Skin epidermis (tissue), 12 donors: ENCODE measurements around the gene SLC22A13.
"Not testable (repeated sequence)": the region's sequence is repeated elsewhere in the genome, so short reads cannot be mapped to it uniquely, and the experiment has no call there.

Experiments used
- H3K27ac ChIP-seq, 21 experiments: fragments of 200-600 bp; sonication (generic) in 11 of 21; one replicate each; pipeline ENCODE4 v1.5.0; 2020; ENCODE audit warnings: mild to moderate bottlenecking in 3 of 21, inconsistent platforms in 2 of 21, moderate library complexity in 2 of 21
- H3K4me3 ChIP-seq, 7 experiments: fragments of 200-600 bp; sonication (generic) in 2 of 7; one replicate each; pipeline ENCODE4 v1.5.0; 2020; ENCODE audit warnings: inconsistent platforms in 2 of 7, mild to moderate bottlenecking in 2 of 7, moderate library complexity in 1 of 7

SLC22A13 gene, protein sequence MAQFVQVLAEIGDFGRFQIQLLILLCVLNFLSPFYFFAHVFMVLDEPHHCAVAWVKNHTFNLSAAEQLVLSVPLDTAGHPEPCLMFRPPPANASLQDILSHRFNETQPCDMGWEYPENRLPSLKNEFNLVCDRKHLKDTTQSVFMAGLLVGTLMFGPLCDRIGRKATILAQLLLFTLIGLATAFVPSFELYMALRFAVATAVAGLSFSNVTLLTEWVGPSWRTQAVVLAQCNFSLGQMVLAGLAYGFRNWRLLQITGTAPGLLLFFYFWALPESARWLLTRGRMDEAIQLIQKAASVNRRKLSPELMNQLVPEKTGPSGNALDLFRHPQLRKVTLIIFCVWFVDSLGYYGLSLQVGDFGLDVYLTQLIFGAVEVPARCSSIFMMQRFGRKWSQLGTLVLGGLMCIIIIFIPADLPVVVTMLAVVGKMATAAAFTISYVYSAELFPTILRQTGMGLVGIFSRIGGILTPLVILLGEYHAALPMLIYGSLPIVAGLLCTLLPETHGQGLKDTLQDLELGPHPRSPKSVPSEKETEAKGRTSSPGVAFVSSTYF

DNA sequence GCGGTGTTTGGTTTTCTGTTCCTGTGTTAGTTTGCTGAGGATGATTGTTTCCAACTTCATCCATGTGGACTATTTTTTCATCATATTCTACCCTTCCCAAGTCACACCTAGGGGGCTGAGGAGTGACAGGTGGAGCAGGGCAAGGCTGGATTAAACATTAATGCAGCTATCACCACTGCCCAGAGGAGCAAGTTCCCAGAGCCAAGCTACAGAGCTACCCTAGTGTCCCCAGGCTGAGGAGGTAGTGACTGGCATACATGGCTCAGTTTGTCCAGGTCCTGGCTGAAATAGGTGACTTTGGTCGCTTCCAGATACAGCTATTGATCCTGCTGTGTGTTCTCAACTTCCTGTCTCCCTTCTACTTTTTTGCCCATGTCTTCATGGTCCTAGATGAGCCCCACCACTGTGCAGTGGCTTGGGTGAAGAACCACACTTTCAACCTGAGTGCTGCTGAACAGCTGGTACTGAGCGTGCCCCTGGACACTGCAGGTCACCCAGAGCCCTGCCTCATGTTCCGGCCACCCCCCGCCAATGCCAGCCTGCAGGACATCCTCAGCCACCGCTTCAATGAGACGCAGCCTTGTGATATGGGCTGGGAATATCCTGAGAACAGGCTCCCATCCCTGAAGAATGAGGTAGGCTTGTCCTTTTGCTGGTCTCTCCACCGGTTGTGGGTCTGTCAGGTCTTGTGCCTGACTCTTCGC, at the start of gene SLC22A13:
Gene SLC22A13, plus strand, starts transcription at position 209 of the 704 bp plus-strand sequence. Its CDS starts 49 bp downstream, at position 258.
- Histone ChIP-seq H3K4me3 (no peak within 1 kb of the TSS), H3K27ac (peak within 1 kb of the TSS in 1 of 21 experiments; percentile 38)

- H3K27ac ChIP-seq: no peak overlapping the region
- no peak overlapping the region for H3K4me3 ChIP-seq
Observed at GRCh38 chr3:38219609-38220197, 45.9 kb upstream of the SLC22A13 start.

GRCh38 chr3:38221005-38221404, 44.6 kb upstream of the SLC22A13 start:
- H3K4me3 ChIP-seq: no peak overlapping the region

DNA sequence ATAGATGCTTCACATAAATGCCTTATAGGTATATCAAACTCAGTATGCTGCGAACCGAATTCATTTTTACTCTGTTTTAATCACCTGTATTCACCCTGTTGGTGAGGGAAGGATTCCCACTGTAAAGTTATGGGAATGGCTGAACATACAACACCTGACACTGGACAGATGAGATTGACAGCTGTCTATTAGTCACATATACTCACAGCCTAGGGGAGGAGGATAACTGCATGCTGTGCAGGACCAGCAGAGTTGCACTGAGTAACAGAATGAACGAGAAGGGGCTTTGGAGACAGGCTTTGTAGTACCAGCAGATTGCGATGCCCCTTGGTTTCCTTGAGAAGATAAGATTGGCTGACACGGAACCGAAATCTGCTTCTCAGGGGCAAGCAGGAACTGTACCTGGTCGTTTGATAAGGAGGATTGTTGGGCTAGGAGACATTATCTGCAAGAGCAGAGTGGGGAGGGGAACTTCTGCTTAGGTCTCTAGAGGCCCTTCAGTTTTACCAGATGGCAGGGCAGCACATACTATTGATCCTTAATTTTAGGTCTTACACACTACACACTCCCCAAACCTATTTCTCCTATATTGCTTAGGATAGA, 43.5 kb upstream of the SLC22A13 start:
- Histone ChIP-seq H3K4me3 (no peak overlapping the region), H3K27ac (no peak overlapping the region)

More at GRCh38 chr3:38221005-38221404, 44.6 kb upstream of the SLC22A13 start:
- H3K27ac ChIP-seq: no peak overlapping the region

GRCh38 chr3:38224357-38224756, 41.3 kb upstream of the SLC22A13 start:
- H3K4me3 ChIP-seq: no peak overlapping the region
- no peak overlapping the region for H3K27ac ChIP-seq

GRCh38 chr3:38226273-38226672, 39.3 kb upstream of the SLC22A13 start:
- Histone ChIP-seq H3K27ac (no peak overlapping the region), H3K4me3 (no peak overlapping the region)

- H3K27ac ChIP-seq: peak overlapping the region in 1 of 21 experiments; percentile 9
- H3K4me3 ChIP-seq: no peak overlapping the region
Observed at GRCh38 chr3:38227989-38228388, 37.6 kb upstream of the SLC22A13 start.

DNA sequence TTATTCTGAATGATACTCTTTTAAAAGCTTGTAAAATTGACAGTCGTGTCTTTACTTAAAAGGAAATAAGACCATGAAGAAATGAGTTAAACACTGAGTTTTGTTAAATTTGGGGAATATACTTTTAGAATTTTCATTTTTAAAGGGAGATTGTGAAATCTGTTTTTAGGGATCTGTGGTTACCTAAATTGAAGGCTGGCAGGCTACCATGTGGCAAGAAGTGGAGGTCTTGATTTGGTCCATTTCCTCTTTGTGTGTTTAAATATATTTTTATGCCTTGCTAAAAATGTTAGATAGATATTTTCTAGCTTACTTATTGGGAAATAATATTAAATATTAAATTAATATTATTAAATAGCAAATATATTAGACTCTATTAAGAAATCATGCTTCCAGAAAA, 36.6 kb upstream of the SLC22A13 start:
- no peak overlapping the region for H3K27ac ChIP-seq
- H3K4me3 ChIP-seq: no peak overlapping the region

GRCh38 chr3:38232701-38233100, 32.9 kb upstream of the SLC22A13 start:
- no peak overlapping the region for H3K27ac ChIP-seq
- H3K4me3 ChIP-seq: no peak overlapping the region

- H3K4me3 ChIP-seq: no peak overlapping the region
- no peak overlapping the region for H3K27ac ChIP-seq
Observed at GRCh38 chr3:38235466-38235865, 30.1 kb upstream of the SLC22A13 start.

GRCh38 chr3:38238416-38239008, 27.1 kb upstream of the SLC22A13 start:
- Histone ChIP-seq H3K27ac (no peak overlapping the region), H3K4me3 (no peak overlapping the region)

DNA sequence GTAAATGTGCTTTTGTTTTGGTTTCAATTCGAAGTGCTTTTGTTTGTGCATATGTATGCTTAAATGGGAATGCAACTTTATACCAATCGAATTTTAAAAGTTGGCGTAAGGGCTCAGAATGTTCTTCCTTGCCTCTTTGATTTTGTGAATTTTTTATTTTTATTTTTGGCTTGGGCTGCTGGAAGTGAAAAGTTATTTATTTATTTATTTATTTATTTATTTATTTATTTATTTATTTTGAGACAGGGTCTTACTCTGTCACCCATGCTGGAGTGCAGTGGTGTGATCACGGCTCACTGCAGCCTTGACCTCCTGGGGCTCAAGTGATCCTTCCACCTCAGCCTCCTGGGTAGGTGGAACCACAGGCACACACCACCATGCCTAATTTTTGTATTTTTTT, 22.8 kb upstream of the SLC22A13 start:
- H3K4me3 ChIP-seq, H3K27ac ChIP-seq: not testable (repeated sequence)

- Histone ChIP-seq H3K27ac (no peak overlapping the region), H3K4me3 (no peak overlapping the region)
Observed at GRCh38 chr3:38245930-38246329, 19.7 kb upstream of the SLC22A13 start.

DNA sequence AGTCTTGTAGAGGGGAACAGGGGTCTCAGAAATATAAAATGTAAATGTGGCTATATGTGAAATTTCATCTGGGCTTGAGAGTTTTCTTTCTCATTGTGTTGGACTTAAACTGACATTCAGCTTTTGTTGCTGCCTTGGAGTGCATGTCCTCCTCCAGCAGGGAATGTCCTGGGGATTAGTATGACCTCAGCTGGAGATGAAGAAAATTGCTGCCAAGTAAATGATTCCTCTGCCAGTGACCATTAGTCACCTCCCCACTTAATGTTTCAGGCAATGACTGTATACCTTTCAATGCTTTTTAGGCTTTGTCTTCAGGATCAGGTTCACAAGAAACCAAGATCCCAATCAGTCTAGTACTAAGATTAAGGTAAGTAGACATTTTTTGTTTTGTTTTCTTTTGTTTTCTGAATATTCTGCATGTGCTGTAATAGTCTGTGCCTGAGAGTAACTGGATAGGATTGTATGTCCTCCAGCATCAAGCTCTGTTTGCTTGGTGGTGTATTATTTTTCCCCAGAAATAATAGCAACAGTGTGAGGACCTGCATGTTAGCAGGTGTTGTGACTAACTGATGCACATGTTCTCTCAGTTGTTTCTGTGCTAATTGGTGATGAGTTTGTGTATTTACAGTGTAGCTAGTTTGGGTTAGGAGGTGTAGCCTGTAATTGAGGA, 18.1 kb upstream of the SLC22A13 start:
- H3K27ac ChIP-seq: no peak overlapping the region
- H3K4me3 ChIP-seq: no peak overlapping the region

GRCh38 chr3:38250198-38250597, 15.4 kb upstream of the SLC22A13 start:
- H3K4me3 ChIP-seq: no peak overlapping the region
- no peak overlapping the region for H3K27ac ChIP-seq

- no peak overlapping the region for H3K4me3 ChIP-seq
- H3K27ac ChIP-seq: no peak overlapping the region
Observed at GRCh38 chr3:38251197-38251596, 14.4 kb upstream of the SLC22A13 start.

DNA sequence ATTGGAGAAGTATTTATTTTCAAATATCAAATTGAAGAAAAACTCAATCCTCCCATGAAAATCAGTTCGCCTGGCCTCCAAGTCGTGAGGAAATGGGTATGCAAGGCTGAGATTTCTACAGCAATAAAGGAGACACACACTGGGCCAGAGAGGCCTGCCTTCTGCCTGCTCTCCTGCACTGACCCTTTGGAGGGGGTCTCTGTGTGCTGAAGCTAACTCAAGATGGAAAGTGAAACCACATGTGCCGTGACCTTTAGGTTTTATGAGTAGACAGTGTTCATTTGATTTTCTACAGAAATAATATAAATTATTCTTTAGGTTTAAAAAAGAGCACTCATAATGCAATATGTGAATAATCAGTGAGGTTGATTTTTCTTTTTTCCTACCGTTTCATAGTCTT, 11.9 kb upstream of the SLC22A13 start:
- H3K4me3 ChIP-seq: no peak overlapping the region
- H3K27ac ChIP-seq: peak overlapping the region in 1 of 21 experiments; percentile 6

DNA sequence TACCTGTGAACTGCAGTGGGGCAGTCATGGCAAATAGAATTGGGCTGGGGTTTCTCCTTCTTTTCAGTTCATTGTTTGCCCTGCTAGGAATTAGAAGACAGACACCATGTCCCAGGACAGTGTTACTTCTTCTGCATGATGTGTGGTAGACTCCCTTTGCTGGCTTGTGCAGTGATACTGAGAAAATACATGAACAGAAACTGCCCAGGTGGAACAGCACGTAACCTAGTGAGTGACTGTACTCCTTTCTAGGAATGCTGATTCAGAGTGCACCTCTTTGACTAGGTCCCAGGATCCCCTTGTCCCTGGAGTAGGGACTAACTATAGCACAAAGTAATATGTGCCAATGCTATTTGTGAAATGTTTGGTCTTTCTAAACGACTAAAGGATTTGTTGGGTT, 10.7 kb upstream of the SLC22A13 start:
- no peak overlapping the region for H3K27ac ChIP-seq

GRCh38 chr3:38255627-38256026, 10.0 kb upstream of the SLC22A13 start:
- Histone ChIP-seq H3K4me3 (no peak overlapping the region), H3K27ac (no peak overlapping the region)

More for the DNA sequence above, 10.7 kb upstream of the SLC22A13 start:
- H3K4me3 ChIP-seq: no peak overlapping the region
